ENCODE measurements around the gene TCERG1. TPM values are rescaled to one million over a fixed set of nuclear protein-coding genes. Genes with fewer than 3 reads are reported as not detected.

The TCERG1 gene
- total RNA-seq, 1 donor from 2014 or later = 43.6 TPM

Other genes starting within 250 kb of the TCERG1 start
- 14.6 and 18.8 TPM in 2 replicates for gene RBM27, start 243.7 kb upstream of the TCERG1 start, total RNA-seq
- gene POU4F3, start 108.5 kb upstream of the TCERG1 start, total RNA-seq = 0.12 TPM in 1 of 2 replicates, not detected in the other
- gene GPR151, start 68.9 kb downstream of the TCERG1 start, total RNA-seq = not detected in 2 replicates